Sciatic nerve (tissue), 2 donors: Measurements from ENCODE around the gene C16orf87. TPM values are rescaled to one million over a fixed set of nuclear protein-coding genes. Genes with fewer than 3 reads are reported as not detected.

Source experiments
- ATAC-seq: fragments of 200-7000 bp; cut with Tn5 transposase; one replicate; pipeline ENCODE4 v1.9.1; 2020; ENCODE audit warnings: mild to moderate bottlenecking, moderate library complexity
- DNase-seq: peaks from one replicate; pipeline ENCODE4 v3.0.0-alpha.2; 2020; ENCODE audit warnings: low spot score
- intact Hi-C: fragments of 100-400 bp; cut with DNase I; formaldehyde crosslinking; loops from one replicate; pipeline ENCODE4 v1.14.2; 2022
- total RNA-seq: library from RNA; stranded (reverse); fragmentation: NEBNext Ultra II Directional; extraction: Animal tissue kit (Norgen Biotek cat#: 25700); gene quantifications from one replicate; pipeline ENCODE4 v1.2.1, GENCODE V29; 2021
- donor health status: DM: no; HTN: no; CAD: no.
- donor health status: DM: no; HTN: no; CAD: no.

Gene C16orf87
- total RNA-seq, 1 donor from 2014 or later = 9.5 TPM

DNA sequence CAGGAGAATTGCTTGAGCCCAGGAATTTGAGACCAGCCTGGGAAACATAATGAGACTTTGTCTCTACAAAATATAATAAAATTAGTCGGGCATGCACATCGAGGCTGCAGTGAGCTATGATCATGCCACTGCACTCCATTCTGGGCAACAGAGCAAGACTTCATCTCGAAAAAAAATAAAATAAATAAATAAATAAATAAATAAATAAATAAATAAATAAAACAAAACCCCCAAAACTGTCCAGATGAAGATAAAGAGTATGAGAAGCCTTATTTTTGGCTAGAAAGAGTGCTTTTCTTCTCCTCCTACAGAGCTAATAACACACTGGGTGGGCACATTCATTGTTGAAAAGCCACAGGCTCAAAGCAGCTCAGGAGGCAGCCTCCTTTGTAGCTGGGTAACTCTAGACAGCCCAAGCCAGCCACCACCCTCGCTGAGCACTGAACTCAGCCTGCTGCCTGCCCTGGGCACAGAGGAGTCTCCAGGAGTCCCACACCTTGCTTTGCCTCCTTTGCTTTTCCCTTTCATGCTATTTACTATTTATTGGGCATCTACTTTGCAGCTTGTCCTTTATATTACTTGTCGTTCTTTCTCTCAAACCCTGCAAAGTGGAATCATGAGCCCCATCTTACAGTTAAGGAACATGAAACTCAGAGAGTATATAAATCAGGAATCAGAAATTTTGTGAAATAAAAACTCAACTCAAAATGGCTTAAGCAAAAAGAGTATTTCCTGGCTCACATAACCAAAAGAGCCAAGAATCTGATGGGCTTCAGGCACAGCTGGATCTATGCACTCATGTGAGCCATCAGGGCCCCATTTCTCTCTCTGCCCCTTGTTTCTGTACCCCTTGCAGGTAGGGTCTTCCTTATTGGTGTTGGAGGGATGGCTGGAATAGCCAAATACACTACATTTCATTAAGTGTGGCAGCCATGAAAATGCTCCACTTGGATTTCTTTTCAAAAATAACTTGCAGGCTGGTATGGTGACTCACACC, 18.1 kb upstream of the C16orf87 start:
- ATAC-seq (no peak), DNase-seq (no peak)
- intact Hi-C loops = no loop called here

- no peak for ATAC-seq
- intact Hi-C loops = no loop called here
- no peak for DNase-seq
These were observed 15.0 kb upstream of the C16orf87 start for GRCh38 chr16:46845952-46846351.

DNA sequence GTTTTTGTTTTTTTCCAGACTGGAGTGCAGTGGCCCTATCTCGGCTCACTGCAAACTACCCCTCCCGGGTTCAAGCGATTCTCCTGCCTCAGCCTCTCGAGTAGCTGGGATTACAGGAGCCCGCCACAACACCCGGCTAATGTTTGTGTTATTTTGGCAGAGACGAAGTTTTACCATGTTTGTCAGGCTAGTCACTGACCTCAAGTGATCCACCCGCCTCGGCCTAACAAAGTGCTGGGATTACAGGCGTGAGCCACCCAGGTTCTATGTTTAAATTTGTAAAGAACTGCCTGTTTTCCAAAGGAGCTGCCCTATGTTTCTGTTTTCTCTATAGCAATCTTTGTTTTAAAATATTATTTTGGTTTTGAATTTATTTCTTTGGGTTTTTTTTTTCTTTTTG, 13.8 kb upstream of the C16orf87 start:
- ATAC-seq (no peak), DNase-seq (no peak)
- intact Hi-C loops = no loop called here

DNA sequence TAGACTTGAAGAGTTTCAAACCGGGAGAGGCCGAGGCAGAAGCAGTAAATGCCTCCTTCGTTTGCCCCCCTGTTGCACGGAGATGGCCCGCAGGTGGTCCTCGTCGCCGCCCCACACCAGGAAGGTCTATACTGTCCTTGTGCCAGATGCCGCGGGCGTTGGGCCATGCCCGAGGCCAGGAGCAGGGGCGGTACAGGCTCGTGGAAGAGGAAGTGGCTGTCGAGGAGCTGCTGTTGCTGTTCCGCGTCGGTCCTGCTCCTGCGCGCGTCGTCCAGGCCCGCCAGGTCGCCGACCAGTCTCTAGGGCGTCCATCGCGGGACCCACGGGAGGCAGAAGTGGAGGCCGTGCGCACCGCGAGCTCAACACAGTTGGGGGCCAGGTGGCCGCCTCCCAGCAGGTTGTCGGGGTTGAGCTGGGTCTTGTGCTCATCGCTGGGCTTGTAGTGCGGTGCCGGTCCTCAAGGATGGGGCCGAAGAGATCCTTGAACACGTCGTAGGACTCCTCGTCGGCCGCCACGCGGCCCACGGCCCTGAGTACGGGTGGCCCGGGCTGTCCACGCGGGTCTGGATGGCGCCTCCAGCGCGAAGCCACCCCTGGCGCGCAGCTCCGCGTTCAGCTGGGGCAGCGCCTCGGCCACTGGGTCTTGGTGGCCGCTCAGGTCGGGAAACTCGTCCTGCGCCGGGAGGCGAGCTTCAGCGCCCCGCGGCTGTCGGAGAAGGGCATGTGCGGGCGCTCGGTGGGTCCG, 13.1 kb upstream of the C16orf87 start:
- ATAC-seq (no peak), DNase-seq (no peak)
- intact Hi-C loops = no loop called here

DNA sequence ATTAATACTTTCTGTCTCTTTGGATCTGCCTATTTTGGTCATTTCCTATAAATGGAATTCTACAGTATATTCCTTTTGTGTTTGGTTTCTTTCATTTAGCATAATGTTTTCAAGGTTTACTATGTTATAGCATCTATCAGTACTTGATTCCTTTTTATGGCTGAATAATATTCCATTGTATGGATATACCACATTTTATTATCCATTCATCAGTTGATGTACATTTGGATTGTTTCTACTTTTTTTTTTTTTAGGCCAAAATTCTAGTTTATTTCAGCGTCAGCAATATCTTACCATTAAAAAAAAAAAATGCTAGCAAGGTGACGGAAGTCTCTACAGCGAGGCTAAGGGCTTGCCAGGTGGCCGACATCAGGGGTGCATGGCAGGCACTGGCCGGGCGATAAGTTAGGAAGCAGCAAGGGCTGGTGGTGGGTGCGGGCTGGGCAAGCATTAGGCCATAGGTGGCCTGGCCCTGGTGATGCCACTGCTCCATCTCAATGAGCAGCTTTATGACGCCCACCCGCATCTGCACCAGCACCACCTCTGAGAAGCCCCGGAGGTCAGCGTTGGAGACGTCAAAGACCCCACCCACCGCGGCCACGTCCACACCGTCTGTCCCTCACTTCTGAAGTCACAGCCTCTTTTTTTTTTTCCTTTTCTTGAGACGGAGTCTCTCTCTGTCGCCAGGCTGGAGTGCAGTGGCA, 11.4 kb upstream of the C16orf87 start:
- ATAC-seq = no peak
- DNase-seq = no peak
- intact Hi-C loops = no loop called here

GRCh38 chr16:46839986-46840443, 9.0 kb upstream of the C16orf87 start:
- intact Hi-C loops = no loop called here
- ATAC-seq (no peak), DNase-seq (no peak)

- ATAC-seq = no peak
- no peak for DNase-seq
- intact Hi-C loops = no loop called here
These were observed 5.9 kb upstream of the C16orf87 start for GRCh38 chr16:46836534-46837530.

- intact Hi-C loops = no loop called here
- ATAC-seq (no peak), DNase-seq (no peak)
These were observed 2.5 kb upstream of the C16orf87 start for GRCh38 chr16:46833460-46833800.

- DNase-seq = no peak
- no peak for ATAC-seq
- intact Hi-C loops = no loop called here
These were observed 1.9 kb upstream of the C16orf87 start for GRCh38 chr16:46832757-46833459.

GRCh38 chr16:46830417-46830901, 521 bp downstream of the C16orf87 start:
- intact Hi-C loops = no loop called here
- ATAC-seq (peak; percentile 22), DNase-seq (peak; percentile 66)

DNA sequence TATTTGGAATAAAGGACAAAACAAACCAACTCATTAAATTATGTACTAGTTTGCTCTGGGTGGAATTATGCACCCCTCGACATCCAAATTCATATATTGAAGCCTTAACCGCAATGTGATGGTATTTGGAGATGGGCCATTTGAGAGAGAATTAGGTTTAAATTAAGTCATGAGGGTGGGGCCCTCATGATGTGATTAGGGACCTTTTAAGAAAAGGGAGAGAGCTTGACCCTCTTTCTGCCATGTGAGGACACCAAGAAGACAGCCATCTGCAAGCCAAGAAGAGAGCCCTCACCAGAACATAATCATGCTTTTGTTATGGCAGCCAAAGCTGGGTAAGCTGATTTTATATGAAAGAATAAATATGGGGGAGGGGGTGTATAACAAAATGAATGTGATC, 2.0 kb downstream of the C16orf87 start:
- no peak for ATAC-seq
- DNase-seq = no peak
- intact Hi-C loops = no loop called here

GRCh38 chr16:46828292-46828691, 2.7 kb downstream of the C16orf87 start:
- DNase-seq (no peak), ATAC-seq (no peak)
- intact Hi-C loops = no loop called here

DNA sequence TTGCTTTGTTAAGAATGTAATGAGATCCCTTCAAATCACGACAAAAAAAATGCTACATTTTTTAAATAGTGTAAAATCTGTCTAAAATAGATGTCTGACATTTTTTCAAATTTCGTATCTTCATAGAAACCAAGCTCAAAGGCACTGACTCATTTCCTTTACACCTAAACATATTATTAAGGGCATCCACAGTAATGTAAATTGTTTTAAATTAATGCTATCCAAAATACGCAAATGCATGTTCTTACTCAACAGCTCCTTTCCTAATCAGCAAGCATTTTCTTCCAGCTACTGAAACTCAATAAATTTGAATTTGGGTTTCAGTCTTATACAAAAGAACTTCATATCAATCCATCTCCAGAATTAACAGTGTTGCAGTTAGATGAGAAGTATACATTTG, 4.3 kb downstream of the C16orf87 start:
- intact Hi-C loops = no loop called here

DNA sequence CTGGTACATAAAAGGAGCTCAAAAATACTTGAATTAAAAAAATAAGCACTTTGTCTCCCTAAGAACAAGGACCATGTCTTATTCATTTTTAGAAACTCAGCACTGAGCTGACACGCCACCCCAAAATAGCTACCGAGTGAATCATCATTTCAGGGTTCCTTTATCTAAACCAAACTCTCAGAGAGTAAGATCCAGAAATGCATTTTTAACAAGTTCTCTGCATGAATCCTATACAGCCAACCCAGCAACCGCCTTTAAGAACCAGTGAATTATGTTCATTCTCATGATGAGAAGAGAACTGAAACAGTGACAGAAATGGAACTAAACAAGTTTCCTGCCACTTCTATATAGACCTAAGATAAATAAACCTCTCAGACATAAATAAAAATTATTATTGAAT, 8.7 kb downstream of the C16orf87 start:
- intact Hi-C loops = no loop called here
- DNase-seq = no peak
- ATAC-seq = no peak

More for the DNA sequence above, 4.3 kb downstream of the C16orf87 start:
- no peak for DNase-seq
- no peak for ATAC-seq

DNA sequence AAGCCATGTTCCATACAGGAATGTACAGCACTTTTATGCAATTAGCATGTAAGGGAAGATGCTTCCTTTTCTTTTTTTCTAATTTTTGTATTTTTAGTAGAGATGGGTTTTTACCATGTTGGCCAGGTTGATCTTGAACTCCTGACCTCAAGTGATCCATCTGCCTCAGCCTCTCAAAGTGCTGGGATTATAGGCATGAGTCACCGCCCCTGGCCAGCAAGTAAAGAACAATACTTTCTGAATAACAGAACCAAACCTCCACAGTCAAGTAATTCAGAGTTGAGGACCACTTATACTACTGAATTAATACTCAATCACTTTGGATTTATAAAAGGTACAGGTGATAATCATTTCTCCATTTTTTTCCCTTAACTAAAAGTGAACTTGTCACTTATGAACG, 13.0 kb downstream of the C16orf87 start:
- DNase-seq (no peak), ATAC-seq (no peak)
- intact Hi-C loops = no loop called here

GRCh38 chr16:46814790-46815189, 16.2 kb downstream of the C16orf87 start:
- DNase-seq (no peak), ATAC-seq (no peak)
- intact Hi-C loops = no loop called here

DNA sequence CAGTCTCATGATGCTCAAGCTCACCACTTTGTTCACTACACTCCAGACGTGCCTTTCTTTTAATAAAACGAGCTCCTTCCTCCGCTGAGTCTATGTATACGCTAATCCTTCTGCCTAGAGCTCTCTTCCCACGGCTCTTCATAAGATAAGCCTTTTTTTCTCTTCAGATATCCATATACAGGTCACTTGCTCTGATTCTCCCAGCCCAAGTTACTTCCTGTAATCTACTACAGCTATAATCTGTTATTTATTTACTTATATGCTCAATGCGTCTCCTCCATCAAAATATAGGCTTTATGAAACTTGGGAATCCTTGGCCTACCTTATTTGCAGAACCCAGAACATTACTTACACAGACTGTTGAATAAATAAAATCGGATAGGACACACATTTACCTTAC, 17.4 kb downstream of the C16orf87 start:
- ATAC-seq (no peak), DNase-seq (no peak)
- intact Hi-C loops = no loop called here
